Endodermal cell (in vitro differentiated cells): ENCODE measurements around the gene CD82. TPM values are rescaled to one million over a fixed set of nuclear protein-coding genes. Genes with fewer than 3 reads are reported as not detected.
A peak's percentile ranks its signal among the peaks of the same experiment; 100 is the strongest.

ENCODE experiments used
- DNase-seq: peaks from one replicate; pipeline ENCODE4 v3.0.0-alpha.2; 2017
- H3K27ac ChIP-seq: 2 replicates; pipeline ENCODE4 v1.5.1; 2013; ENCODE audit warnings: mild to moderate bottlenecking, low read depth, low read length, moderate library complexity
- H3K27me3 ChIP-seq: 2 replicates; pipeline ENCODE4 v1.6.1; 2013; ENCODE audit warnings: mild to moderate bottlenecking, low read length, moderate library complexity; ENCODE audit not compliant: insufficient read depth, control insufficient read depth, poor library complexity, severe bottlenecking
- H3K36me3 ChIP-seq: 2 replicates; pipeline ENCODE4 v1.7.0; 2013; ENCODE audit warnings: mild to moderate bottlenecking, low read length, moderate library complexity; ENCODE audit not compliant: control insufficient read depth, insufficient read depth
- H3K4me1 ChIP-seq: one replicate; pipeline ENCODE4 v1.7.0; 2013; ENCODE audit warnings: low read length; ENCODE audit not compliant: control insufficient read depth, insufficient read depth
- H3K4me3 ChIP-seq: 2 replicates; pipeline ENCODE4 v1.5.1; 2013; ENCODE audit warnings: mild to moderate bottlenecking, low read length, moderate library complexity
- H3K9ac ChIP-seq: 2 replicates; pipeline ENCODE4 v1.6.1; 2013; ENCODE audit warnings: mild to moderate bottlenecking, low read length, moderate library complexity; ENCODE audit not compliant: poor library complexity, severe bottlenecking; ENCODE audit errors: extremely low read depth
- H3K9me3 ChIP-seq: 2 replicates; pipeline ENCODE4 v1.6.1; 2013; ENCODE audit warnings: mild to moderate bottlenecking, low read length, moderate library complexity; ENCODE audit not compliant: control insufficient read depth
- H3K27ac Mint-ChIP-seq: 2 replicates; pipeline ENCODE4 v1.8.0; 2020; ENCODE audit warnings: mixed read lengths
- H3K27me3 Mint-ChIP-seq: 2 replicates; pipeline ENCODE4 v1.8.0; 2021; ENCODE audit warnings: mild to moderate bottlenecking, mixed read lengths; ENCODE audit not compliant: insufficient read depth
- H3K36me3 Mint-ChIP-seq: 2 replicates; pipeline ENCODE4 v1.8.0; 2020; ENCODE audit warnings: low read depth, mixed read lengths
- H3K4me1 Mint-ChIP-seq: 2 replicates; pipeline ENCODE4 v1.8.0; 2020; ENCODE audit warnings: mixed read lengths
- H3K4me3 Mint-ChIP-seq: 2 replicates; pipeline ENCODE4 v1.8.0; 2020; ENCODE audit warnings: mild to moderate bottlenecking, moderate library complexity, mixed read lengths
- H3K9me3 Mint-ChIP-seq: 2 replicates; pipeline ENCODE4 v1.8.0; 2020; ENCODE audit warnings: mild to moderate bottlenecking, mixed read lengths
- CTCF ChIP-seq: fragments of 200-600 bp; sonication (generic); conservative IDR thresholded peaks from 2 replicates; pipeline ENCODE4 v1.5.0; 2021; ENCODE audit warnings: antibody characterized with exemption, mild to moderate bottlenecking
- WGBS, 2 experiments: methylation state at CpG; one replicate each; pipeline versions ENCODE4 v1.1.5 to v1.1.7; 2013; ENCODE audit warnings: missing lambda C conversion rate in 2 of 2, mixed read lengths in 1 of 2; ENCODE audit not compliant: insufficient coverage in 1 of 2, insufficient read length in 1 of 2; 5-methylcytosine and 5-hydroxymethylcytosine counted together
- total RNA-seq, 2 donors: library from RNA; stranded (reverse); fragmentation: NEBNext Ultra II Directional in 1 of 2; extraction: Animal tissue kit (Norgen Biotek cat#: 25700) in 1 of 2; gene quantifications; 2 replicates in 1 of 2; 3 replicates in 1 of 2; pipeline ENCODE4 v1.2.1, GENCODE V29; 2021

CD82 gene
- total RNA-seq, 2 donors from 2014 or later: 1.7 to 3.0 TPM

GRCh38 chr11:44654596-44654995 is 89.1 kb downstream of the CD82 start:
- no peak for TF ChIP-seq CTCF
- peak; percentile 36 for DNase-seq
- no peaks in the 10 kb centered on the region for H3K27me3 ChIP-seq
- H3K27ac ChIP-seq: no peak overlapping the region
- Mint-ChIP-seq H3K27me3 (peaks cover 8% of the 10 kb centered on the region), H3K4me3 (no peak overlapping the region), H3K9me3 (no peaks in the 10 kb centered on the region), H3K27ac (no peak overlapping the region), H3K4me1 (no peaks in the 10 kb centered on the region), H3K36me3 (no peaks in the 10 kb centered on the region)
- no peaks in the 10 kb centered on the region for H3K9me3 ChIP-seq
- H3K36me3 ChIP-seq: no peaks in the 10 kb centered on the region
- 91 to 98% methylated on average over 7 to 10 of the region's 10 CpGs for WGBS, 2 experiments
- H3K4me3 ChIP-seq: no peak overlapping the region
- H3K9ac ChIP-seq: no peak overlapping the region
- H3K4me1 ChIP-seq: no peaks in the 10 kb centered on the region

- WGBS, 2 experiments: 76 to 100% methylated on average over 1 to 5 of the region's 5 CpGs
- Histone ChIP-seq H3K9ac (no peak overlapping the region), H3K4me3 (no peak overlapping the region), H3K4me1 (no peaks in the 10 kb centered on the region), H3K36me3 (no peaks in the 10 kb centered on the region), H3K27me3 (no peaks in the 10 kb centered on the region), H3K9me3 (no peaks in the 10 kb centered on the region), H3K27ac (no peak overlapping the region)
- DNase-seq: no peak
- Mint-ChIP-seq H3K4me1 (no peaks in the 10 kb centered on the region), H3K36me3 (no peaks in the 10 kb centered on the region), H3K27ac (no peak overlapping the region), H3K9me3 (peaks cover 2% of the 10 kb centered on the region), H3K4me3 (no peak overlapping the region), H3K27me3 (peaks cover 10% of the 10 kb centered on the region)
- no peak for TF ChIP-seq CTCF
Measured at GRCh38 chr11:44657836-44658505, 92.5 kb downstream of the CD82 start.

GRCh38 chr11:44658506-44658850 is 93.0 kb downstream of the CD82 start:
- Histone ChIP-seq H3K4me3 (no peak overlapping the region), H3K36me3 (no peaks in the 10 kb centered on the region), H3K9ac (no peak overlapping the region), H3K27me3 (no peaks in the 10 kb centered on the region), H3K4me1 (no peaks in the 10 kb centered on the region), H3K27ac (no peak overlapping the region), H3K9me3 (no peaks in the 10 kb centered on the region)
- peaks cover 10% of the 10 kb centered on the region for H3K27me3 Mint-ChIP-seq
- peak; percentile 76 for DNase-seq
- H3K4me3 Mint-ChIP-seq: no peak overlapping the region
- WGBS, 2 experiments: 34 to 62% methylated on average over 3 of the region's 3 CpGs
- peaks cover 2% of the 10 kb centered on the region for H3K9me3 Mint-ChIP-seq
- H3K4me1 Mint-ChIP-seq: no peaks in the 10 kb centered on the region
- no peaks in the 10 kb centered on the region for H3K36me3 Mint-ChIP-seq
- peak; percentile 67 for TF ChIP-seq CTCF
- no peak overlapping the region for H3K27ac Mint-ChIP-seq
